Endothelial cell (in vitro differentiated cells): ENCODE measurements around the gene LANCL2. TPM values are rescaled to one million over a fixed set of nuclear protein-coding genes. Genes with fewer than 3 reads are reported as not detected.
"Not testable (repeated sequence)": the region's sequence is repeated elsewhere in the genome, so short reads cannot be mapped to it uniquely, and the experiment has no call there.

Source experiments
- DNase-seq: peaks from one replicate; pipeline ENCODE4 v3.0.0; 2021; ENCODE audit warnings: low spot score
- H3K27ac Mint-ChIP-seq: one replicate; pipeline ENCODE4 v1.8.0; 2021; ENCODE audit warnings: mixed read lengths, inconsistent platforms; ENCODE audit not compliant: unreplicated experiment
- H3K27me3 Mint-ChIP-seq: one replicate; pipeline ENCODE4 v1.8.0; 2021; ENCODE audit warnings: mild to moderate bottlenecking, moderate library complexity, mixed read lengths, inconsistent platforms; ENCODE audit not compliant: unreplicated experiment
- H3K36me3 Mint-ChIP-seq: one replicate; pipeline ENCODE4 v1.8.0; 2021; ENCODE audit warnings: mild to moderate bottlenecking, low read depth, mixed read lengths, inconsistent platforms; ENCODE audit not compliant: unreplicated experiment
- H3K4me1 Mint-ChIP-seq: one replicate; pipeline ENCODE4 v1.8.0; 2021; ENCODE audit warnings: mild to moderate bottlenecking, mixed read lengths, inconsistent platforms; ENCODE audit not compliant: unreplicated experiment
- H3K4me3 Mint-ChIP-seq: one replicate; pipeline ENCODE4 v1.8.0; 2021; ENCODE audit warnings: mild to moderate bottlenecking, mixed read lengths, inconsistent platforms; ENCODE audit not compliant: unreplicated experiment
- H3K9me3 Mint-ChIP-seq: one replicate; pipeline ENCODE4 v1.8.0; 2021; ENCODE audit warnings: mixed read lengths, inconsistent platforms; ENCODE audit not compliant: unreplicated experiment
- total RNA-seq: library from RNA; stranded (reverse); fragmentation: NEBNext Ultra II Directional; extraction: Animal tissue kit (Norgen Biotek cat#: 25700); gene quantifications from one replicate; pipeline ENCODE4 v1.2.1, GENCODE V29; 2021; ENCODE audit not compliant: unreplicated experiment
- TF ChIP-seq, protein P1 (sequence below): fragments of 200-600 bp; sonication (generic); IDR thresholded peaks from one replicate; pipeline ENCODE4 v1.5.0; 2021; ENCODE audit warnings: antibody characterized with exemption; ENCODE audit not compliant: unreplicated experiment

LANCL2 gene
- total RNA-seq, 1 donor from 2014 or later, result 14.8 TPM

DNA sequence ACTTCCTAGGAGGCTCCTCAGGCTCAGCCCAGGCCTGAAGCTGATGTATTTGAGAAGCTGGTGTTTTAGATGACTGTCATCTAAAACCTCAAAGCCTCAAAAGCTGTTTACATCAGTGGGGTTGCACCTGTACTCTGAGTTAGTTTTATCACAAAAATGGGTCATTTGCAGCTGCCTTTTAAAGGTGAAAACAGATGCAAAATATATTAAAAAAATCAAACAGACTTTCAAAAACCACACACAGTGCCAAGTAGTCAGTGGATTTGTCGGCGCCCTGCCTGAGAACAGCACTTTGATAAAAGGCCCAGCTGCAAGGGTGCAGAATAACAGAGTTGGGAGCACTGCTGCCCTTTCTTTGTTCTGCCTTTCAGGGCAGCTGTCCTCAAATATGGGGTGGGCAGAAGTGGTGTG, 104.1 kb downstream of the LANCL2 start:
- DNase-seq, result no peak
- peaks cover 6% of the 10 kb centered on the region for H3K4me1 Mint-ChIP-seq
- H3K4me3 Mint-ChIP-seq, result no peak overlapping the region
- H3K9me3 Mint-ChIP-seq, result peaks cover 5% of the 10 kb centered on the region
- H3K27me3 Mint-ChIP-seq, result peaks cover 8% of the 10 kb centered on the region
- TF ChIP-seq, protein P1, sequence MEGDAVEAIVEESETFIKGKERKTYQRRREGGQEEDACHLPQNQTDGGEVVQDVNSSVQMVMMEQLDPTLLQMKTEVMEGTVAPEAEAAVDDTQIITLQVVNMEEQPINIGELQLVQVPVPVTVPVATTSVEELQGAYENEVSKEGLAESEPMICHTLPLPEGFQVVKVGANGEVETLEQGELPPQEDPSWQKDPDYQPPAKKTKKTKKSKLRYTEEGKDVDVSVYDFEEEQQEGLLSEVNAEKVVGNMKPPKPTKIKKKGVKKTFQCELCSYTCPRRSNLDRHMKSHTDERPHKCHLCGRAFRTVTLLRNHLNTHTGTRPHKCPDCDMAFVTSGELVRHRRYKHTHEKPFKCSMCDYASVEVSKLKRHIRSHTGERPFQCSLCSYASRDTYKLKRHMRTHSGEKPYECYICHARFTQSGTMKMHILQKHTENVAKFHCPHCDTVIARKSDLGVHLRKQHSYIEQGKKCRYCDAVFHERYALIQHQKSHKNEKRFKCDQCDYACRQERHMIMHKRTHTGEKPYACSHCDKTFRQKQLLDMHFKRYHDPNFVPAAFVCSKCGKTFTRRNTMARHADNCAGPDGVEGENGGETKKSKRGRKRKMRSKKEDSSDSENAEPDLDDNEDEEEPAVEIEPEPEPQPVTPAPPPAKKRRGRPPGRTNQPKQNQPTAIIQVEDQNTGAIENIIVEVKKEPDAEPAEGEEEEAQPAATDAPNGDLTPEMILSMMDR, result no peak
- no peak overlapping the region for H3K27ac Mint-ChIP-seq
- H3K36me3 Mint-ChIP-seq, result peaks cover 35% of the 10 kb centered on the region

DNA sequence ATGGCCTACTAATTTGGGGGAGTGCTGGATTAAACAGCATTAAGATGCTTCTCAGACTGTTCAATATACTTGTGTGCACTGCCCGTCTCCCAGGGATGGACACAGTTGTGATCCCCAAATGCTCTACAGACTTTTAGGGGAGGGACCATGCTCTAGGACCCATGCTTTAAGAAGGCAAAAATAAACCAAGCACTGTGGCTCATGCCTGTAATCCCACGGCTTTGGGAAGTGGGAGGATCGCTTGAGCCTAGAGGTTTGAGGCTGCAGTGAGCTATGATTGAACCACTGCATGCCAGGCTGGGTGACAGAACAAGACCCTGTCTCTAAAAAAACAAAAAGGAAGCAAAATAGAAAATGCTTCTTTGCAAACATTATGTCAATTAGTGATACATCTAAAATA, 104.6 kb downstream of the LANCL2 start:
- H3K4me3 Mint-ChIP-seq, result no peak overlapping the region
- TF ChIP-seq, protein P1, result no peak
- no peak for DNase-seq
- H3K4me1 Mint-ChIP-seq, result peaks cover 6% of the 10 kb centered on the region
- no peak overlapping the region for H3K27ac Mint-ChIP-seq
- peaks cover 34% of the 10 kb centered on the region for H3K36me3 Mint-ChIP-seq
- H3K27me3 Mint-ChIP-seq, result peaks cover 9% of the 10 kb centered on the region
- H3K9me3 Mint-ChIP-seq, result peaks cover 5% of the 10 kb centered on the region

DNA sequence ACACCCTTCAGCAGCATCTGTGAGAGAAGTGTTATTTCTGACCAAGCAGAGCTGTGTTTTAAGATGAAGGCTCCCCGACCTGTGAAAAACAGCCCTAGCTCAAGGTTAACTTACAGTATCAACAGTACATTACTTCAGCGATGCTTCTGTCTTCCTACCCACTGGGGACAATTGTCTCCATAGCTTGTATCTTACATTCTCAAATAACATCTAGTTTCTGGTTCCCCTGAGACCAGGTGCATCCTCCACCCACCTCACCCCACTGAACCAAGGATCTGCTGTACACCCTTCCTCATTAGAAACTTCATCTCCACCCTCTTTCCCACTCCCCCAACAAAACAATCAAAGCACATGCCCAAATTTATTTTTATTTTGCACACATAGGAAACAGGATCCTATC, 105.1 kb downstream of the LANCL2 start:
- peaks cover 9% of the 10 kb centered on the region for H3K27me3 Mint-ChIP-seq
- peak overlapping the region; percentile 30 for H3K27ac Mint-ChIP-seq
- peaks cover 33% of the 10 kb centered on the region for H3K36me3 Mint-ChIP-seq
- H3K9me3 Mint-ChIP-seq, result peaks cover 5% of the 10 kb centered on the region
- TF ChIP-seq, protein P1, result no peak
- DNase-seq, result no peak
- peak overlapping the region; percentile 3 for H3K4me3 Mint-ChIP-seq
- H3K4me1 Mint-ChIP-seq, result peaks cover 6% of the 10 kb centered on the region

DNA sequence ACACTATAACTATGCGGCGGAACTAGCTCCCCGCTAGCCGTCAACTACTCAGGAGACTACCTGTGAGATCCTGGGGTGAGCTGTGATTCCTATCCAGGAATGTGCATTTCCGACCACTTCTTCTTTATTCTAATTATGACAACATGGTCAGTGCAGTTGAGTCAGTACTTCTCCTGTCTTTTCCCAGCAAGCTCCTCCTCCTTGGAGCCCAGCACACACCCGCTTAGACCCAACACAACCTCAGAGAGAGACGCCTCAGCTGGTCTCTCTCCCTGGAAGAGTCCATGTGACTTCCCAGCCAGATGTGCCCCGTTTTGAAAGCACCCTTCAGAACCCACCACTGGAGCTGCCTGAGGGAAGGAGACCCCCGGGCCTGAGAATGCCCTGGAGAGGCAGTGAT, 106.5 kb downstream of the LANCL2 start:
- H3K36me3 Mint-ChIP-seq, result peaks cover 29% of the 10 kb centered on the region
- not testable (repeated sequence) for H3K27me3 Mint-ChIP-seq, H3K27ac Mint-ChIP-seq, H3K4me1 Mint-ChIP-seq, H3K4me3 Mint-ChIP-seq, DNase-seq, H3K9me3 Mint-ChIP-seq

DNA sequence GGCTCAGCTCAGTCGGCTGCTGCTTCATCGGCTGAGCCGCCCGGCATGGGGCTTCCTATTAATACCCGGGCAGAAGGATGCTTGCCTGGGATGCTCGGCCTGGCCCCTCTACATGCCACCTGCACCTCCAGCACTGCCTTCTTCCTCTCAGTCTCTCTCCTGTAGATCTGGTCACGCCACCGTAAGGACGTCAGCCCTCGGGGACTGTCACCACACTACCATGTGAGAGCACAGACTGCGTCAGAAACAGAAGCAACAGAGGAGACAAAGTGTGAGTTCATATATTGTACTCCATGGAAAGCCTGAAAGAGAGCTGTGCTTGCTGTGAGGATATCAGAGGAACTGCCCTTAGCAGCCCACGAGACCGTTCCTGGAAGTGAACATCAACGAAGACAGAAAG, 107.3 kb downstream of the LANCL2 start:
- peaks cover 22% of the 10 kb centered on the region for H3K36me3 Mint-ChIP-seq
- H3K4me3 Mint-ChIP-seq, DNase-seq, H3K4me1 Mint-ChIP-seq, H3K27ac Mint-ChIP-seq, H3K9me3 Mint-ChIP-seq, H3K27me3 Mint-ChIP-seq: not testable (repeated sequence)

DNA sequence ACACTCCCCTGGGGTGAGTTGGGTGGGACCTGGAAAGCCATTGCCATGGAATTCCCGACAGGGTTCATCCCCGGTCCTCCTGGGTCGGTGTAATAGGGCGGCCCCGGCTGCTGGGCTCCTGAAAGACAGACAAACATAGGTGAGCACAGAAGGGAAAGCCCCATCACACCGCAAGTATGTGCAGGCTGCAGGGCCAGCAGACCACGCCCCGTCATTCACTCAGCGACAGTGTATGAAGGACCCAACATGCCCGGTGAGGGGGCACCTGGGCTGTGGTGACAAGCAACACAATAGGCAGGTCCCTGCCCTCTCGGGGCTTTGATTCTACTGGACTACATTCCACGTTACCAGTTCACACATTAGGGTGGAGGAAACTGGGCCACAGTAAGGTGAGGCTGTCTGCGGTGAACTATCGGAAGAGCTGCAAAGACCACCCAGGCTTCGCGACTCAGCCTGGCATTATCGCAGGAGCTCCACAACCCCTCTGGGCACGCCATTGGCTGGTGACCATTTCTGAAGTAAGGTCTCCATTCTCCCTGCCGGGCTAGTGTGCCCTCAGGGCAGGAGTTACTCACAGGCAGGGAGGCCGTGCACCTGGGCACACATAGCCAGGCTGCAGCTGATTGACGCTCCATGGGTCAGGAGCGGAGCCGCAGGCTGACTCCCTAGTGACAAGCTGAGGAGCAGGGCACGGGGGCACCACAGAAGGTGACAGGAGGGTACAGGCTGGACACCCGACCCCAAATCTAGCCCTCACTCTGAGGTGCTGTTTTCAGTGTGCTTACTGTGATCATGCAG, 108.0 kb downstream of the LANCL2 start:
- peaks cover 6% of the 10 kb centered on the region for H3K4me1 Mint-ChIP-seq
- peaks cover 18% of the 10 kb centered on the region for H3K36me3 Mint-ChIP-seq
- no peak overlapping the region for H3K27ac Mint-ChIP-seq
- H3K9me3 Mint-ChIP-seq, result no peaks in the 10 kb centered on the region
- DNase-seq, result no peak
- peaks cover 4% of the 10 kb centered on the region for H3K27me3 Mint-ChIP-seq
- TF ChIP-seq, protein P1, result no peak
- no peak overlapping the region for H3K4me3 Mint-ChIP-seq
